WTC11 (cell line): ENCODE measurements around the gene ABTB2.

Experiments
- CBFB ChIP-seq: sonication (generic); formaldehyde crosslinking; IDR thresholded peaks from 2 replicates; pipeline ENCODE4 v1.8.1; 2022; ENCODE audit warnings: mild to moderate bottlenecking, low read depth, missing genetic modification reagents
- CTCF ChIP-seq: fragments of 200-600 bp; IDR thresholded peaks from 2 replicates; pipeline ENCODE4 v1.8.0; 2022; ENCODE audit warnings: antibody characterized with exemption
- ESRRA ChIP-seq: sonication (generic); formaldehyde crosslinking; IDR thresholded peaks from 2 replicates; pipeline ENCODE4 v1.8.1; 2022; ENCODE audit warnings: mild to moderate bottlenecking, missing genetic modification reagents, borderline replicate concordance
- GABPB1 ChIP-seq: sonication (generic); formaldehyde crosslinking; IDR thresholded peaks from 2 replicates; pipeline ENCODE4 v1.8.1; 2023; ENCODE audit warnings: mild to moderate bottlenecking, missing genetic modification reagents
- MYBL2 ChIP-seq: sonication (generic); formaldehyde crosslinking; IDR thresholded peaks from 2 replicates; pipeline ENCODE4 v1.8.1; 2023; ENCODE audit warnings: mild to moderate bottlenecking, moderate library complexity, missing genetic modification reagents
- NFE2L1 ChIP-seq: sonication (generic); formaldehyde crosslinking; IDR thresholded peaks from 2 replicates; pipeline ENCODE4 v1.8.1; 2023; ENCODE audit warnings: missing genetic modification reagents
- NR2C2 ChIP-seq: sonication (generic); formaldehyde crosslinking; IDR thresholded peaks from 2 replicates; pipeline ENCODE4 v1.8.0; 2022; ENCODE audit warnings: mild to moderate bottlenecking, missing genetic modification reagents
- TCF7 ChIP-seq: sonication (generic); formaldehyde crosslinking; IDR thresholded peaks from 2 replicates; pipeline ENCODE4 v1.8.0; 2022; ENCODE audit warnings: mild to moderate bottlenecking, low read depth, missing genetic modification reagents, moderate library complexity
- USF1 ChIP-seq: sonication (generic); formaldehyde crosslinking; IDR thresholded peaks from 2 replicates; pipeline ENCODE4 v1.8.0; 2022; ENCODE audit warnings: mild to moderate bottlenecking, missing genetic modification reagents
- ZNF121 ChIP-seq: sonication (generic); formaldehyde crosslinking; IDR thresholded peaks from 2 replicates; pipeline ENCODE4 v1.8.0; 2023; ENCODE audit warnings: missing genetic modification reagents
- ZNF425 ChIP-seq: fragments of 250-450 bp; sonication (Bioruptor Pico); conservative IDR thresholded peaks from 2 replicates; pipeline ENCODE4 v1.9.0; 2021; ENCODE audit warnings: mild to moderate bottlenecking
- ZNF512 ChIP-seq: sonication (generic); formaldehyde crosslinking; IDR thresholded peaks from 2 replicates; pipeline ENCODE4 v1.8.1; 2022; ENCODE audit warnings: missing genetic modification reagents, borderline replicate concordance
- TF ChIP-seq, protein P1 (sequence below): sonication (generic); formaldehyde crosslinking; conservative IDR thresholded peaks from 2 replicates; pipeline ENCODE4 v1.8.1; 2023; ENCODE audit warnings: mild to moderate bottlenecking, low read depth, missing genetic modification reagents, moderate library complexity
- TF ChIP-seq, protein P2 (sequence below): sonication (generic); formaldehyde crosslinking; IDR thresholded peaks from 2 replicates; pipeline ENCODE4 v1.8.1; 2022; ENCODE audit warnings: low read depth, mild to moderate bottlenecking, moderate library complexity, missing genetic modification reagents, borderline replicate concordance

DNA sequence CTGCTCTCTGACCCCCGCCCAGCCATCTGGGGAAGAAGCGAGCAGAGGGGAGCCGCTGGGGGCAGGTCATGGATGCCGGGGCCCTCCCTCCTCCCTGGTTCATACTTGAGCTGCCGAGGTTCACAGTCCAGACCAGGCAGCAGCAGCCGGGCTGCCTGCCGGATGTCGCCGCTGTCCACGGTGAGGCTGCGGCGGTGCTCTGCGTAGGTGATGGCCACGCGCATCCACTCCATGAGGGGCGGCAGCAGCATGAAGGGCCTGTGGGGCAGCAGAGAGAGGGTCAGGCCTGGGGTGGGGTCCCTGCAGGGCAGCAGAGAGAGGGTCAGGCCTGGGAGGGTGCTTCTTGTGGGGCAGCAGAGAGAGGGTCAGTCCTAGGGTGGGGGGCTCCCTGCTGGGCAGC lies 184.8 kb downstream of the ABTB2 start:
- no peak for TF ChIP-seq TCF7 (CRISPR knock-in tag)
- no peak for TF ChIP-seq USF1 (CRISPR knock-in tag)
- no peak for TF ChIP-seq CBFB (CRISPR knock-in tag)
- no peak for TF ChIP-seq CTCF
- no peak for TF ChIP-seq ZNF121 (CRISPR knock-in tag)
- TF ChIP-seq, protein P1, sequence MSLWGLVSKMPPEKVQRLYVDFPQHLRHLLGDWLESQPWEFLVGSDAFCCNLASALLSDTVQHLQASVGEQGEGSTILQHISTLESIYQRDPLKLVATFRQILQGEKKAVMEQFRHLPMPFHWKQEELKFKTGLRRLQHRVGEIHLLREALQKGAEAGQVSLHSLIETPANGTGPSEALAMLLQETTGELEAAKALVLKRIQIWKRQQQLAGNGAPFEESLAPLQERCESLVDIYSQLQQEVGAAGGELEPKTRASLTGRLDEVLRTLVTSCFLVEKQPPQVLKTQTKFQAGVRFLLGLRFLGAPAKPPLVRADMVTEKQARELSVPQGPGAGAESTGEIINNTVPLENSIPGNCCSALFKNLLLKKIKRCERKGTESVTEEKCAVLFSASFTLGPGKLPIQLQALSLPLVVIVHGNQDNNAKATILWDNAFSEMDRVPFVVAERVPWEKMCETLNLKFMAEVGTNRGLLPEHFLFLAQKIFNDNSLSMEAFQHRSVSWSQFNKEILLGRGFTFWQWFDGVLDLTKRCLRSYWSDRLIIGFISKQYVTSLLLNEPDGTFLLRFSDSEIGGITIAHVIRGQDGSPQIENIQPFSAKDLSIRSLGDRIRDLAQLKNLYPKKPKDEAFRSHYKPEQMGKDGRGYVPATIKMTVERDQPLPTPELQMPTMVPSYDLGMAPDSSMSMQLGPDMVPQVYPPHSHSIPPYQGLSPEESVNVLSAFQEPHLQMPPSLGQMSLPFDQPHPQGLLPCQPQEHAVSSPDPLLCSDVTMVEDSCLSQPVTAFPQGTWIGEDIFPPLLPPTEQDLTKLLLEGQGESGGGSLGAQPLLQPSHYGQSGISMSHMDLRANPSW (CRISPR knock-in tag) = no peak
- no peak for TF ChIP-seq MYBL2 (CRISPR knock-in tag)
- no peak for TF ChIP-seq NR2C2
- no peak for TF ChIP-seq ZNF425
- TF ChIP-seq ESRRA = no peak
- no peak for TF ChIP-seq NFE2L1 (CRISPR knock-in tag)
- TF ChIP-seq GABPB1 (CRISPR knock-in tag) = no peak
- TF ChIP-seq ZNF512 = no peak
- TF ChIP-seq, protein P2, sequence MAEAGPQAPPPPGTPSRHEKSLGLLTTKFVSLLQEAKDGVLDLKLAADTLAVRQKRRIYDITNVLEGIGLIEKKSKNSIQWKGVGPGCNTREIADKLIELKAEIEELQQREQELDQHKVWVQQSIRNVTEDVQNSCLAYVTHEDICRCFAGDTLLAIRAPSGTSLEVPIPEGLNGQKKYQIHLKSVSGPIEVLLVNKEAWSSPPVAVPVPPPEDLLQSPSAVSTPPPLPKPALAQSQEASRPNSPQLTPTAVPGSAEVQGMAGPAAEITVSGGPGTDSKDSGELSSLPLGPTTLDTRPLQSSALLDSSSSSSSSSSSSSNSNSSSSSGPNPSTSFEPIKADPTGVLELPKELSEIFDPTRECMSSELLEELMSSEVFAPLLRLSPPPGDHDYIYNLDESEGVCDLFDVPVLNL (CRISPR knock-in tag) = no peak
